Heart left ventricle (tissue), 13 donors: Measurements from ENCODE around the gene PCDHA7.
"Not testable (repeated sequence)": the region's sequence is repeated elsewhere in the genome, so short reads cannot be mapped to it uniquely, and the experiment has no call there.

Experiments used
- POLR2A ChIP-seq, 2 donors: fragments of 450-650 bp; IDR thresholded peaks; one replicate each; pipeline ENCODE4 v1.6.1; 2017; ENCODE audit warnings: antibody characterized with exemption in 2 of 2, mild to moderate bottlenecking in 2 of 2, moderate library complexity in 2 of 2
- TF ChIP-seq, protein P1 (sequence below), 12 donors: fragments of 200-600 bp; sonication (generic) in 4 of 12; IDR thresholded peaks; one replicate each; pipeline versions ENCODE4 v1.5.0 to v1.8.0; 2018 to 2022; ENCODE audit warnings: antibody characterized with exemption in 12 of 12, mild to moderate bottlenecking in 5 of 12
- donor health status: ischemic (EF 13 %, LVEDD 7.1; RV severe dilation, severe dysfunction).
- donor health status: DM: no; HTN: yes; CAD: no.
- donor health status: DM: no; HTN: no; CAD: no.
- donor health status: ischemic (EF 25% LVEDD 6.9; RV normal size, moderate dysfunction).
- donor health status: ischemic (EF 25% LVEDD 5.7; RV mildly dilated, moderate dysfunction).
- donor health status: ischemic (EF 35%, LVEDD 5.7; RV mildly dilated, moderate dysfunction).
- donor health status: nonischemic (EF 11% LVEDD 7.7; RV severe dilation, severe dysfunction).
- donor health status: DM: yes; HTN: yes; CAD: no.
- donor health status: PGD.
- donor health status: ischemic (EF 29% LVEDD 5.4; RV normal size, mild dysfunction).
- donor health status: nonischemic (EF 23%, LVEDD 6.1; RV moderate dilation, normal function).

DNA sequence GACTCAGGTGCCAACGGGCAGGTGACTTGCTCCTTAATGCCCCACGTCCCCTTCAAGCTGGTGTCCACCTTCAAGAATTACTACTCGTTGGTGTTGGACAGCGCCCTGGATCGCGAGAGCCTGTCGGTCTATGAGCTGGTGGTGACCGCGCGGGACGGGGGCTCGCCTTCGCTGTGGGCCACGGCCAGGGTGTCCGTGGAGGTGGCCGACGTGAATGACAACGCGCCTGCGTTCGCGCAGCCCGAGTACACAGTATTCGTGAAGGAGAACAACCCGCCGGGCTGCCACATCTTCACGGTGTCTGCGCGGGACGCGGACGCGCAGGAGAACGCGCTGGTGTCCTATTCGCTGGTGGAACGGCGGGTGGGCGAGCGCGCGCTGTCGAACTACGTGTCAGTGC, 46.6 kb upstream of the PCDHA7 start:
- TF ChIP-seq, protein P1, sequence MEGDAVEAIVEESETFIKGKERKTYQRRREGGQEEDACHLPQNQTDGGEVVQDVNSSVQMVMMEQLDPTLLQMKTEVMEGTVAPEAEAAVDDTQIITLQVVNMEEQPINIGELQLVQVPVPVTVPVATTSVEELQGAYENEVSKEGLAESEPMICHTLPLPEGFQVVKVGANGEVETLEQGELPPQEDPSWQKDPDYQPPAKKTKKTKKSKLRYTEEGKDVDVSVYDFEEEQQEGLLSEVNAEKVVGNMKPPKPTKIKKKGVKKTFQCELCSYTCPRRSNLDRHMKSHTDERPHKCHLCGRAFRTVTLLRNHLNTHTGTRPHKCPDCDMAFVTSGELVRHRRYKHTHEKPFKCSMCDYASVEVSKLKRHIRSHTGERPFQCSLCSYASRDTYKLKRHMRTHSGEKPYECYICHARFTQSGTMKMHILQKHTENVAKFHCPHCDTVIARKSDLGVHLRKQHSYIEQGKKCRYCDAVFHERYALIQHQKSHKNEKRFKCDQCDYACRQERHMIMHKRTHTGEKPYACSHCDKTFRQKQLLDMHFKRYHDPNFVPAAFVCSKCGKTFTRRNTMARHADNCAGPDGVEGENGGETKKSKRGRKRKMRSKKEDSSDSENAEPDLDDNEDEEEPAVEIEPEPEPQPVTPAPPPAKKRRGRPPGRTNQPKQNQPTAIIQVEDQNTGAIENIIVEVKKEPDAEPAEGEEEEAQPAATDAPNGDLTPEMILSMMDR (IDR thresholded peaks at IDR 0.05): not testable (repeated sequence)
- not testable (repeated sequence) for TF ChIP-seq POLR2A (IDR thresholded peaks at IDR 0.05)
